A172 (cell line): Measurements from ENCODE around the gene SLC25A21. TPM values are rescaled to one million over a fixed set of nuclear protein-coding genes. Genes with fewer than 3 reads are reported as not detected.

Experiments used
- DNase-seq: peaks from one replicate; pipeline ENCODE4 v3.0.0-alpha.2; 2015; ENCODE audit warnings: low spot score
- total RNA-seq: library from RNA; depleted of rRNA; stranded (reverse); fragments of >200 nt; shearing (Covaris generic); gene quantifications from 2 replicates; pipeline ENCODE4 v1.2.3, GENCODE V29; 2014

Gene SLC25A21
- total RNA-seq, 1 experiment from 2014 or later = 0.22 TPM

- peak; percentile 6 for DNase-seq
These were observed 404.7 kb downstream of the SLC25A21 start for GRCh38 chr14:36767603-36768281.

GRCh38 chr14:36766974-36767373, 405.4 kb downstream of the SLC25A21 start:
- no peak for DNase-seq

- no peak for DNase-seq
These were observed 414.4 kb downstream of the SLC25A21 start for GRCh38 chr14:36757734-36758601.

- DNase-seq = no peak
These were observed 416.2 kb downstream of the SLC25A21 start for GRCh38 chr14:36756226-36756625.

GRCh38 chr14:36755756-36756155, 416.6 kb downstream of the SLC25A21 start:
- no peak for DNase-seq

GRCh38 chr14:36751920-36752319, 420.5 kb downstream of the SLC25A21 start:
- DNase-seq = no peak

- DNase-seq = no peak
These were observed 421.3 kb downstream of the SLC25A21 start for GRCh38 chr14:36751106-36751505.

- no peak for DNase-seq
These were observed 422.2 kb downstream of the SLC25A21 start for GRCh38 chr14:36750244-36750643.

GRCh38 chr14:36748610-36749213, 423.7 kb downstream of the SLC25A21 start:
- no peak for DNase-seq

GRCh38 chr14:36747411-36748184, 424.8 kb downstream of the SLC25A21 start:
- peak; percentile 4 for DNase-seq

- no peak for DNase-seq
These were observed 425.5 kb downstream of the SLC25A21 start for GRCh38 chr14:36746872-36747271.

GRCh38 chr14:36741858-36742257, 430.5 kb downstream of the SLC25A21 start:
- no peak for DNase-seq

- peak; percentile 0 for DNase-seq
These were observed 434.1 kb downstream of the SLC25A21 start for GRCh38 chr14:36738269-36738668.

GRCh38 chr14:36726128-36726527, 446.3 kb downstream of the SLC25A21 start:
- DNase-seq = no peak

GRCh38 chr14:36724162-36724561, 448.2 kb downstream of the SLC25A21 start:
- no peak for DNase-seq

- DNase-seq = no peak
These were observed 448.9 kb downstream of the SLC25A21 start for GRCh38 chr14:36723530-36723929.

- no peak for DNase-seq
These were observed 450.5 kb downstream of the SLC25A21 start for GRCh38 chr14:36721877-36722276.

- no peak for DNase-seq
These were observed 451.7 kb downstream of the SLC25A21 start for GRCh38 chr14:36720657-36721056.

GRCh38 chr14:36719823-36720222, 452.6 kb downstream of the SLC25A21 start:
- DNase-seq = no peak

- no peak for DNase-seq
These were observed 454.2 kb downstream of the SLC25A21 start for GRCh38 chr14:36718216-36718615.

GRCh38 chr14:36717363-36717762, 455.0 kb downstream of the SLC25A21 start:
- no peak for DNase-seq
